ENCODE data around the gene OR6Q1. TPM values are rescaled to one million over a fixed set of nuclear protein-coding genes. Genes with fewer than 3 reads are reported as not detected.

The OR6Q1 gene
- total and polyA plus RNA-seq, 2 donors (not counting 1 experiment from before 2014, with no cell fraction given) = not detected

DNA sequence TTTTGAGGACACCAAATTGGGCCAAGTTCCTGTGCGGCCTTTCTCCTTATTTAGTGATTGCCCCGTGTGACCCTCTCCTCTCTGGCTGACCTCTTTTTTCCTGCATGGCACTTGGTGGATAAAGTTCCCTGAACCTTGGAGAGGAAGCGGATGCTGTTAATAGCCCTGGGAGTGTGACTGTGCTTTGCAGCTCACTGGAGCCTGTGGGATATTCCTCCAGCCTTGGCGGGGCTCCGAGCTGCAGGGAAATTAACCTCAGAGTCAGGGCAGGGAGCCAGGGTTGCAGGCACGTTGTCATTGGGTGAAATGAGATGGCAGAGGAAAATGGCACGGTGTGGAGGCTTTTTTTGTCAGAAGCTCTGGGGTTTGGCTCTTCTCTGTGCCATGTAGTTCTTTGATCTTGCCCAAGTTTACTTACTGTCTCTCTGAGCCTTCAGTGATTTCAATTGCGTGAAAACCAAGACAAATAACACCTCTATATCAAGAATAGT lies 6.1 kb upstream of the OR6Q1 start:
- H3K9me3 ChIP-seq (ENCODE audit: control insufficient read depth, insufficient read depth, low read depth, low read length) = no peaks in the 10 kb centered on the region
- H3K4me3 ChIP-seq (replicated peaks in 1 of 4; ENCODE audit: control extremely low read depth in 1 of 4, insufficient read depth in 1 of 4, low read depth in 3 of 4, low read length in 4 of 4) = no peak overlapping the region
- H3K79me2 ChIP-seq (ENCODE audit: control insufficient read depth, insufficient read depth, low read length) = no peaks in the 10 kb centered on the region
- H2AFZ ChIP-seq (ENCODE audit: low read length) = peak overlapping the region; percentile 85
- peak; percentile 59 for DNase-seq (ENCODE audit: low read depth in 2 of 2)
- peak overlapping the region; percentile 48 for H3K4me2 ChIP-seq (ENCODE audit: extremely low read depth, insufficient read depth, low read length)
- TF ChIP-seq, protein P1, sequence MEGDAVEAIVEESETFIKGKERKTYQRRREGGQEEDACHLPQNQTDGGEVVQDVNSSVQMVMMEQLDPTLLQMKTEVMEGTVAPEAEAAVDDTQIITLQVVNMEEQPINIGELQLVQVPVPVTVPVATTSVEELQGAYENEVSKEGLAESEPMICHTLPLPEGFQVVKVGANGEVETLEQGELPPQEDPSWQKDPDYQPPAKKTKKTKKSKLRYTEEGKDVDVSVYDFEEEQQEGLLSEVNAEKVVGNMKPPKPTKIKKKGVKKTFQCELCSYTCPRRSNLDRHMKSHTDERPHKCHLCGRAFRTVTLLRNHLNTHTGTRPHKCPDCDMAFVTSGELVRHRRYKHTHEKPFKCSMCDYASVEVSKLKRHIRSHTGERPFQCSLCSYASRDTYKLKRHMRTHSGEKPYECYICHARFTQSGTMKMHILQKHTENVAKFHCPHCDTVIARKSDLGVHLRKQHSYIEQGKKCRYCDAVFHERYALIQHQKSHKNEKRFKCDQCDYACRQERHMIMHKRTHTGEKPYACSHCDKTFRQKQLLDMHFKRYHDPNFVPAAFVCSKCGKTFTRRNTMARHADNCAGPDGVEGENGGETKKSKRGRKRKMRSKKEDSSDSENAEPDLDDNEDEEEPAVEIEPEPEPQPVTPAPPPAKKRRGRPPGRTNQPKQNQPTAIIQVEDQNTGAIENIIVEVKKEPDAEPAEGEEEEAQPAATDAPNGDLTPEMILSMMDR (conservative IDR thresholded peaks at IDR 0.05 in 1 of 2, IDR thresholded peaks at IDR 0.05 in 1 of 2; ENCODE audit: low read depth in 1 of 2, low read length in 2 of 2) = no peak
- TF ChIP-seq EZH2 (IDR thresholded peaks at IDR 0.05; ENCODE audit: low read length, missing control alignments) = no peak
- no peaks in the 10 kb centered on the region for H4K20me1 ChIP-seq (ENCODE audit: control insufficient read depth, extremely low read depth, insufficient read depth, low read length)
- peak overlapping the region; percentile 60 for H3K27ac ChIP-seq (ENCODE audit: insufficient read depth, low read length)
- no peak overlapping the region for H3K9ac ChIP-seq (ENCODE audit: insufficient read depth, low read length)
- H3K36me3 ChIP-seq (ENCODE audit: control insufficient read depth, insufficient read depth, low read length) = no peaks in the 10 kb centered on the region
- peaks cover 23% of the 10 kb centered on the region for H3K4me1 ChIP-seq (ENCODE audit: control insufficient read depth, extremely low read depth, insufficient read depth, low read length)
- no peaks in the 10 kb centered on the region for H3K27me3 ChIP-seq (ENCODE audit: control insufficient read depth, insufficient read depth, low read length)

DNA sequence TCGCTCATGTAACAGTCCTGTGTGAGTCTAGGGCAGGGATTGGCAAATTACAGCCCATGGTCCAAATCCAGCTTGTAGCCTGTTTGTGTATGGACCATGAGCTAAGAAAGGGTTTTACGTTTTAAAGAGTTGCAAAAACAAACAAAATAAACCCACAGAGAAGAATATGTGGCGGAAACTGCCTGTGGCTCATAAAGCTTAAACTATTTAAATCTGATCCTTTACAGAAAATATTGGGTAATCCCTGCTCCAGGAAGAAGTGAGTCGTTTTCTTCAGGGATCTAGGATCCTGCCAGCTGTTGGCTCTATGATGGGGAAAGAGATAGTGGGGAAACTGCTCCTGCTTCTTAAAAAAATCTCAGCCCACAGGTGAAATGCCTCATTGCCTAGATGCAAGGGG lies 3.4 kb upstream of the OR6Q1 start:
- no peak overlapping the region for H3K4me3 ChIP-seq (replicated peaks in 1 of 4; ENCODE audit: control extremely low read depth in 1 of 4, insufficient read depth in 1 of 4, low read depth in 3 of 4, low read length in 4 of 4)
- no peaks in the 10 kb centered on the region for H3K36me3 ChIP-seq (ENCODE audit: control insufficient read depth, insufficient read depth, low read length)
- no peak overlapping the region for H3K9ac ChIP-seq (ENCODE audit: insufficient read depth, low read length)
- H3K4me2 ChIP-seq (ENCODE audit: extremely low read depth, insufficient read depth, low read length) = no peak overlapping the region
- no peak overlapping the region for H2AFZ ChIP-seq (ENCODE audit: low read length)
- peak overlapping the region; percentile 4 for H3K27ac ChIP-seq (ENCODE audit: insufficient read depth, low read length)
- H3K27me3 ChIP-seq (ENCODE audit: control insufficient read depth, insufficient read depth, low read length) = no peaks in the 10 kb centered on the region
- TF ChIP-seq, protein P1 (conservative IDR thresholded peaks at IDR 0.05 in 1 of 2, IDR thresholded peaks at IDR 0.05 in 1 of 2; ENCODE audit: low read depth in 1 of 2, low read length in 2 of 2) = no peak
- no peak for TF ChIP-seq EZH2 (IDR thresholded peaks at IDR 0.05; ENCODE audit: low read length, missing control alignments)
- H3K79me2 ChIP-seq (ENCODE audit: control insufficient read depth, insufficient read depth, low read length) = no peaks in the 10 kb centered on the region
- peak; percentile 49 to 75 for DNase-seq (ENCODE audit: low read depth in 2 of 2)
- no peaks in the 10 kb centered on the region for H4K20me1 ChIP-seq (ENCODE audit: control insufficient read depth, extremely low read depth, insufficient read depth, low read length)
- peaks cover 24% of the 10 kb centered on the region for H3K4me1 ChIP-seq (ENCODE audit: control insufficient read depth, extremely low read depth, insufficient read depth, low read length)
- H3K9me3 ChIP-seq (ENCODE audit: control insufficient read depth, insufficient read depth, low read depth, low read length) = no peaks in the 10 kb centered on the region

DNA sequence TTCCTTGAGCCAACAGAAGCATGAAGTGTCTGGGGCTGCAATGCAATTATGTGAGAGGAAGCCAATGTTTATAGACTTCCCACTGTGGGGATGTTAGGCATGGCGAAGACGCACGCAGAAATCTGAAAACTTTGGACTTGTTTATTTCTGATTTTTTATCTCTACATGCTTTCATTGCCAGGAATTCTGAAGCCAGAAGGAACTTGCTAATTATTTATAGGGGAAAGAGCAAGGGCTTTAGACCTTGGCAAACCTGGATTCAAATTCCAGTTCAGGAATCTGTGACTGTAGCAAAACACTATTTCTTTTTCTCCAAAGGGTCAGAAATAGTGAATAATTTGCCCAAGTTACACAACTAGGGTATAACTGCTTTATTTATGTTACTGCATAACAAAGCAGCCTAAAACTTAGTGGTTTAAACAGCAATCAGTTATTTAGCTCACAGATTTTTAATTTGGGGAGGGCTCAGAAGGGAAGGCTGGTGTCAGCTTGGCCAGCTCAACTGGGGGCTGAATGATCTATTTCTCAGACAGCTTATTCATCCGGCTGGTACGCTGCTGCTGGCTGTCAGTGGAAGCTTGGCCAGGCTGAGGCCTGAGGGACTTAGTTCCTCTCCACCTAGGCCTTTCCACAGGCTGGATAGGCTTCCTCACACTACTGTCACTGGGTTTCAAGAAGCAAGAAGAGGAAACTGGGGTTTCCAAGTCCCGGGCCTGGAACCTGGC lies 1.9 kb upstream of the OR6Q1 start:
- Histone ChIP-seq H3K4me1 (ENCODE audit: control insufficient read depth, extremely low read depth, insufficient read depth, low read length) (peaks cover 24% of the 10 kb centered on the region), H3K79me2 (ENCODE audit: control insufficient read depth, insufficient read depth, low read length) (no peaks in the 10 kb centered on the region), H3K27ac (ENCODE audit: insufficient read depth, low read length) (peak overlapping the region; percentile 67), H4K20me1 (ENCODE audit: control insufficient read depth, extremely low read depth, insufficient read depth, low read length) (no peaks in the 10 kb centered on the region), H2AFZ (ENCODE audit: low read length) (no peak overlapping the region), H3K36me3 (ENCODE audit: control insufficient read depth, insufficient read depth, low read length) (no peaks in the 10 kb centered on the region), H3K9ac (ENCODE audit: insufficient read depth, low read length) (no peak overlapping the region), H3K9me3 (ENCODE audit: control insufficient read depth, insufficient read depth, low read depth, low read length) (no peaks in the 10 kb centered on the region), H3K4me3 (replicated peaks in 1 of 4; ENCODE audit: control extremely low read depth in 1 of 4, insufficient read depth in 1 of 4, low read depth in 3 of 4, low read length in 4 of 4) (no peak overlapping the region), H3K4me2 (ENCODE audit: extremely low read depth, insufficient read depth, low read length) (peak overlapping the region; percentile 23), H3K27me3 (ENCODE audit: control insufficient read depth, insufficient read depth, low read length) (no peaks in the 10 kb centered on the region)
- peak; percentile 66 to 71 for DNase-seq (ENCODE audit: low read depth in 2 of 2)
- no peak for TF ChIP-seq EZH2 (IDR thresholded peaks at IDR 0.05; ENCODE audit: low read length, missing control alignments)
- TF ChIP-seq, protein P1 (conservative IDR thresholded peaks at IDR 0.05 in 1 of 2, IDR thresholded peaks at IDR 0.05 in 1 of 2; ENCODE audit: low read depth in 1 of 2, low read length in 2 of 2) = no peak
